Endothelial cell (in vitro differentiated cells): ENCODE data around the gene SIGLEC7. TPM values are rescaled to one million over a fixed set of nuclear protein-coding genes. Genes with fewer than 3 reads are reported as not detected.

ENCODE experiments used
- DNase-seq: peaks from one replicate; pipeline ENCODE4 v3.0.0; 2021; ENCODE audit warnings: low spot score
- H3K27ac Mint-ChIP-seq: one replicate; pipeline ENCODE4 v1.8.0; 2021; ENCODE audit warnings: mixed read lengths, inconsistent platforms; ENCODE audit not compliant: unreplicated experiment
- H3K27me3 Mint-ChIP-seq: one replicate; pipeline ENCODE4 v1.8.0; 2021; ENCODE audit warnings: mild to moderate bottlenecking, moderate library complexity, mixed read lengths, inconsistent platforms; ENCODE audit not compliant: unreplicated experiment
- H3K36me3 Mint-ChIP-seq: one replicate; pipeline ENCODE4 v1.8.0; 2021; ENCODE audit warnings: mild to moderate bottlenecking, low read depth, mixed read lengths, inconsistent platforms; ENCODE audit not compliant: unreplicated experiment
- H3K4me1 Mint-ChIP-seq: one replicate; pipeline ENCODE4 v1.8.0; 2021; ENCODE audit warnings: mild to moderate bottlenecking, mixed read lengths, inconsistent platforms; ENCODE audit not compliant: unreplicated experiment
- H3K4me3 Mint-ChIP-seq: one replicate; pipeline ENCODE4 v1.8.0; 2021; ENCODE audit warnings: mild to moderate bottlenecking, mixed read lengths, inconsistent platforms; ENCODE audit not compliant: unreplicated experiment
- H3K9me3 Mint-ChIP-seq: one replicate; pipeline ENCODE4 v1.8.0; 2021; ENCODE audit warnings: mixed read lengths, inconsistent platforms; ENCODE audit not compliant: unreplicated experiment
- total RNA-seq: library from RNA; stranded (reverse); fragmentation: NEBNext Ultra II Directional; extraction: Animal tissue kit (Norgen Biotek cat#: 25700); gene quantifications from one replicate; pipeline ENCODE4 v1.2.1, GENCODE V29; 2021; ENCODE audit not compliant: unreplicated experiment
- TF ChIP-seq, protein P1 (sequence below): fragments of 200-600 bp; sonication (generic); IDR thresholded peaks from one replicate; pipeline ENCODE4 v1.5.0; 2021; ENCODE audit warnings: antibody characterized with exemption; ENCODE audit not compliant: unreplicated experiment

SIGLEC7 gene
- total RNA-seq, 1 donor from 2014 or later = not detected

DNA sequence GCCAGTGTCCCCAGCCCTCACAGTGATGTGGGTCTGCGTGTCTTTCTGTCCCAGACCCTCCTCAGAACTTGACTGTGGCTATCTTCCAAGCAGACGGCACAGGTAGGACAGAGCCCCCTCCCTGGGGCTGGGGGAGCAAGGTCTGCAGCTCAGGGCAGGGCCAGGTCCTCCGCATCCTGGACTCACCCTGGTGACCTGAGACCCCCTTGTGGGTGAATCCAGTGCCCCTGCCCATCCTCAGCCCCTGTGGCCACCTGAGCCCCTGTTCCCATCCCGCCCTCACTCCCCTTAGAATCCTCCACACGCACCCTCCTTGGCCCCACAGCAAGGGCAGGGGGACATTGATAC is 43.7 kb downstream of the SIGLEC7 start:
- no peaks in the 10 kb centered on the region for H3K36me3 Mint-ChIP-seq
- no peak for DNase-seq
- H3K4me3 Mint-ChIP-seq = no peak overlapping the region
- H3K27ac Mint-ChIP-seq = no peak overlapping the region
- H3K4me1 Mint-ChIP-seq = peaks cover 5% of the 10 kb centered on the region
- TF ChIP-seq, protein P1, sequence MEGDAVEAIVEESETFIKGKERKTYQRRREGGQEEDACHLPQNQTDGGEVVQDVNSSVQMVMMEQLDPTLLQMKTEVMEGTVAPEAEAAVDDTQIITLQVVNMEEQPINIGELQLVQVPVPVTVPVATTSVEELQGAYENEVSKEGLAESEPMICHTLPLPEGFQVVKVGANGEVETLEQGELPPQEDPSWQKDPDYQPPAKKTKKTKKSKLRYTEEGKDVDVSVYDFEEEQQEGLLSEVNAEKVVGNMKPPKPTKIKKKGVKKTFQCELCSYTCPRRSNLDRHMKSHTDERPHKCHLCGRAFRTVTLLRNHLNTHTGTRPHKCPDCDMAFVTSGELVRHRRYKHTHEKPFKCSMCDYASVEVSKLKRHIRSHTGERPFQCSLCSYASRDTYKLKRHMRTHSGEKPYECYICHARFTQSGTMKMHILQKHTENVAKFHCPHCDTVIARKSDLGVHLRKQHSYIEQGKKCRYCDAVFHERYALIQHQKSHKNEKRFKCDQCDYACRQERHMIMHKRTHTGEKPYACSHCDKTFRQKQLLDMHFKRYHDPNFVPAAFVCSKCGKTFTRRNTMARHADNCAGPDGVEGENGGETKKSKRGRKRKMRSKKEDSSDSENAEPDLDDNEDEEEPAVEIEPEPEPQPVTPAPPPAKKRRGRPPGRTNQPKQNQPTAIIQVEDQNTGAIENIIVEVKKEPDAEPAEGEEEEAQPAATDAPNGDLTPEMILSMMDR = no peak
- peaks cover 10% of the 10 kb centered on the region for H3K27me3 Mint-ChIP-seq
- no peaks in the 10 kb centered on the region for H3K9me3 Mint-ChIP-seq

DNA sequence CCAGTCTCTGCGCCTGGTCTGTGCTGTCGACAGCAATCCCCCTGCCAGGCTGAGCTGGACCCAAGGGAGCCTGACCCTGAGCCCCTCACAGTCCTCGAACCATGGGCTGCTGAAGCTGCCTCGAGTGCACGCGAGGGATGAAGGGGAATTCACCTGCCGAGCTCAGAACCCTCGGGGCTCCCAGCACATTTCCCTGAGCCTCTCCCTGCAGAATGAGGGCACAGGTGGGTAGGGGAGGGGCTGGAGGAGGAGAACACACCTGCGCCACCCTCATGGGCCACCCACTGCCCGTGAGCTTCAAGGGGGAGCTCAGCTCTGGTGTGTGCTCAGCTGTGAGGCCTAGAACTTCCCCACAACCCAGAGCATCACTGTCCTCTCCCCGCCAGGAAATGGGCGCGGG is 44.2 kb downstream of the SIGLEC7 start:
- H3K27me3 Mint-ChIP-seq = peaks cover 12% of the 10 kb centered on the region
- H3K36me3 Mint-ChIP-seq = no peaks in the 10 kb centered on the region
- DNase-seq = no peak
- TF ChIP-seq, protein P1 = no peak
- peaks cover 5% of the 10 kb centered on the region for H3K4me1 Mint-ChIP-seq
- no peak overlapping the region for H3K27ac Mint-ChIP-seq
- H3K9me3 Mint-ChIP-seq = no peaks in the 10 kb centered on the region
- H3K4me3 Mint-ChIP-seq = no peak overlapping the region

DNA sequence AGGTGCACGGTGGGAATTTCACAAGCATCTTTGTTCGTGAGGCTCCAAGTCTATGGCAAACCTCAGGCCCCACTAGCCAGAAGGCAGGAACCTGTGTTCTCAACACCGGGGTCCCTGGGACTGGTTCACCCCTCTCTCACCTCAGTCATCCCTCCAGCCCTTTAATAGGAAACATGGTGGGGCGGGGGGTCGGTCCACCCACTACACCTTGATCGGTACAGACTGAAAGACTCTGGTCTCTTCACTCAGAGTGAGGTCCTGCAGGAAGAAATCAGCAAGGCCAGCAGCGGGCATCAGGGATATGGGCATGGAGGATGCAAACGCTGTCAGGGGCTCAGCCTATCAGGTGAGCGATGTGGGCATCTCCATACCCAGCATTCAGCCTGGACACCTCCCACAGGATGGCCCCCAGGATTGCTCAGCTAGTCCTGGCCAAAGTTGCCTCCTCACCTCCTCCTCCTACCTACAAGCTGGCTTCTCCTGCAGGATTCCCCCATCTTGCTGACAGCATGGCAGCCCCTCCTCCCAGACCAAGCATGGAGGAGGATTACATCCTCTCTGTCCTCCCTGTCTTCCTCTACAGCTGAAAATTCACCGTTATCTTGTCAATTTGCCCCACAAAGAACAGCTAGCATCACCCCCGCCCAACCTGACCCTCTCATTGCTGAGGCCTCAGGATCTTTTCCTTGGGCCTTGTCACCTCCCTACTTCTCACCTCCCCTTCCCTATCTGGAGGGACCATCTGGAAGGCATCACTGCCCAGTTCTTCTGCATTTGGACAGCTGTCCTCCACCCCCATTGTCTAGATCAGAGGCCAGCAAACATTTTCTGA is 45.5 kb downstream of the SIGLEC7 start:
- DNase-seq = no peak
- Mint-ChIP-seq H3K27me3 (peaks cover 11% of the 10 kb centered on the region), H3K4me1 (peaks cover 5% of the 10 kb centered on the region), H3K36me3 (no peaks in the 10 kb centered on the region), H3K4me3 (no peak overlapping the region), H3K27ac (no peak overlapping the region), H3K9me3 (no peaks in the 10 kb centered on the region)
- TF ChIP-seq, protein P1 = no peak

DNA sequence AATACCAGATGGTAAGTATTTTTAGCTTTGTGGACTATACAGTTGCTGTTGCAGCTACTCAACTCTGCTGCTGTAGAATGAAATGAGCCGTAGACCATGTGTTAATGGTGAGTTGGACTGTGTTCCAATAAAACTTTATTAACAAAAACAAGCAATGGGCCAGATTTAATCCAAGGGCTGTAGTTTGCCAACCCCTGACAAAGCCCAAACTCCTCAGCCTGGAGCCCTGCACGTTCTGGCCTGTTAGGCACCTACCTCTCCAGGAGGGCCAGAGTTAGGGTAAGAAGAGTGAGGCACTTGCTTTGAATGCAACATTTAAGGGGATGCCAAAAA is 46.1 kb downstream of the SIGLEC7 start:
- Mint-ChIP-seq H3K27ac (no peak overlapping the region), H3K4me1 (peaks cover 5% of the 10 kb centered on the region), H3K9me3 (no peaks in the 10 kb centered on the region), H3K4me3 (no peak overlapping the region), H3K36me3 (no peaks in the 10 kb centered on the region), H3K27me3 (peaks cover 11% of the 10 kb centered on the region)
- TF ChIP-seq, protein P1 = no peak
- DNase-seq = no peak

DNA sequence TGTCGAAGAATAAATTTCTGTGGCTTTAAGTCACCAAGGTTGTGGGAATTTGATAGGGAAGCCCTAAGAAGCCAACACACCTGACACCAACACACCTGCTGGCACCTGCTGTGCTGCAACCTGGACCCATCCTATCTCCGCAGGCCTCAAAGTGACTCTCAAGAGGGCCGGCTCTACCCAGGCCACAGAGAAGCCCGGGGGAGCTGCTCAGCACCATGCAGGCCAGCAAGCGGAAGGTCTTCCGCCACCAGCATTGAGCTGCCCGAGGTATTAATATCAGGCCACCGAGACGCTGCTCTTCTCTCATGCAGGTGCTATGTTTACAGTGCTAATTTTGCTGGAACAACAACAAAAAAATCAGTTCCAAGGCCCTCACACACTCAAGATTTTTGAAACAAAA is 50.6 kb downstream of the SIGLEC7 start:
- DNase-seq = no peak
- H3K9me3 Mint-ChIP-seq = no peaks in the 10 kb centered on the region
- no peak overlapping the region for H3K4me3 Mint-ChIP-seq
- peaks cover 2% of the 10 kb centered on the region for H3K27me3 Mint-ChIP-seq
- TF ChIP-seq, protein P1 = no peak
- no peaks in the 10 kb centered on the region for H3K36me3 Mint-ChIP-seq
- no peak overlapping the region for H3K27ac Mint-ChIP-seq
- peaks cover 2% of the 10 kb centered on the region for H3K4me1 Mint-ChIP-seq
